Measurements from ENCODE around the gene CACNA2D3. TPM values are rescaled to one million over a fixed set of nuclear protein-coding genes. Genes with fewer than 3 reads are reported as not detected.

The CACNA2D3 gene
- polyA plus RNA-seq, 1 donor (not counting 4 experiments of a cell fraction or from before 2014, with no cell fraction given), result 0.08 TPM

GRCh38 chr3:54366007-54366750, 243.8 kb downstream of the CACNA2D3 start:
- H3K27me3 ChIP-seq (ENCODE audit: control insufficient read depth, extremely low read depth, insufficient read depth, low read length), result no peaks in the 10 kb centered on the region

GRCh38 chr3:54366839-54367238, 244.5 kb downstream of the CACNA2D3 start:
- H3K9ac ChIP-seq (ENCODE audit: control insufficient read depth, extremely low read depth, insufficient read depth, low read length), result no peak overlapping the region
- H3K79me2 ChIP-seq (ENCODE audit: control insufficient read depth, insufficient read depth, low read length), result no peaks in the 10 kb centered on the region
- H3K4me3 ChIP-seq (ENCODE audit: control insufficient read depth in 2 of 3, extremely low read depth in 1 of 3, insufficient read depth in 2 of 3, low read depth in 1 of 3, low read length in 3 of 3), result no peak overlapping the region
- no peak overlapping the region for H3K27ac ChIP-seq (ENCODE audit: control insufficient read depth, insufficient read depth, low read length)
- H3K36me3 ChIP-seq (ENCODE audit: control insufficient read depth in 2 of 2, extremely low read depth in 1 of 2, insufficient read depth in 2 of 2, low read length in 2 of 2), result no peaks in the 10 kb centered on the region
- H3K4me1 ChIP-seq (ENCODE audit: control insufficient read depth, extremely low read depth, insufficient read depth, low read length), result no peaks in the 10 kb centered on the region
- H3K9me3 ChIP-seq (ENCODE audit: control insufficient read depth, low read depth, low read length), result no peaks in the 10 kb centered on the region
- DNase-seq (ENCODE audit: low read depth, low spot score) (no peak), FAIRE-seq (no peak)
- H2AFZ ChIP-seq (ENCODE audit: control insufficient read depth, low read length), result no peak overlapping the region
- H3K9me1 ChIP-seq (ENCODE audit: control insufficient read depth, extremely low read depth, insufficient read depth, low read length), result no peaks in the 10 kb centered on the region
- H3K27me3 ChIP-seq (ENCODE audit: control insufficient read depth, extremely low read depth, insufficient read depth, low read length), result no peaks in the 10 kb centered on the region
- dilution Hi-C loops (cut with MboI; ENCODE audit: extremely low pct_ligation_motif_present, low sequenced_read_pairs), result no loop called here
- TF ChIP-seq CTCF (optimal IDR thresholded peaks at IDR 0.05 in 1 of 3, IDR thresholded peaks at IDR 0.05 in 1 of 3, conservative IDR thresholded peaks at IDR 0.05 in 1 of 3; ENCODE audit: extremely low read depth in 1 of 3, insufficient read depth in 2 of 3, low read length in 3 of 3), result no peak
- no peak overlapping the region for H3K4me2 ChIP-seq (ENCODE audit: control insufficient read depth, extremely low read depth, insufficient read depth, low read depth, low read length)
- H4K20me1 ChIP-seq (ENCODE audit: control insufficient read depth, extremely low read depth, insufficient read depth, low read length), result no peaks in the 10 kb centered on the region

More at GRCh38 chr3:54366007-54366750, 243.8 kb downstream of the CACNA2D3 start:
- Histone ChIP-seq H3K9ac (ENCODE audit: control insufficient read depth, extremely low read depth, insufficient read depth, low read length) (no peak overlapping the region), H3K9me3 (ENCODE audit: control insufficient read depth, low read depth, low read length) (no peaks in the 10 kb centered on the region), H2AFZ (ENCODE audit: control insufficient read depth, low read length) (no peak overlapping the region), H4K20me1 (ENCODE audit: control insufficient read depth, extremely low read depth, insufficient read depth, low read length) (no peaks in the 10 kb centered on the region), H3K4me2 (ENCODE audit: control insufficient read depth, extremely low read depth, insufficient read depth, low read depth, low read length) (no peak overlapping the region), H3K9me1 (ENCODE audit: control insufficient read depth, extremely low read depth, insufficient read depth, low read length) (no peaks in the 10 kb centered on the region), H3K4me3 (ENCODE audit: control insufficient read depth in 2 of 3, extremely low read depth in 1 of 3, insufficient read depth in 2 of 3, low read depth in 1 of 3, low read length in 3 of 3) (no peak overlapping the region), H3K4me1 (ENCODE audit: control insufficient read depth, extremely low read depth, insufficient read depth, low read length) (no peaks in the 10 kb centered on the region), H3K79me2 (ENCODE audit: control insufficient read depth, insufficient read depth, low read length) (no peaks in the 10 kb centered on the region), H3K36me3 (ENCODE audit: control insufficient read depth in 2 of 2, extremely low read depth in 1 of 2, insufficient read depth in 2 of 2, low read length in 2 of 2) (no peaks in the 10 kb centered on the region), H3K27ac (ENCODE audit: control insufficient read depth, insufficient read depth, low read length) (no peak overlapping the region)
- no peak for TF ChIP-seq CTCF (optimal IDR thresholded peaks at IDR 0.05 in 1 of 3, IDR thresholded peaks at IDR 0.05 in 1 of 3, conservative IDR thresholded peaks at IDR 0.05 in 1 of 3; ENCODE audit: extremely low read depth in 1 of 3, insufficient read depth in 2 of 3, low read length in 3 of 3)
- no peak for TF ChIP-seq EZH2 (IDR thresholded peaks at IDR 0.05; ENCODE audit: low read length)
- no peak for DNase-seq (ENCODE audit: low read depth, low spot score)
- dilution Hi-C loops (cut with MboI; ENCODE audit: extremely low pct_ligation_motif_present, low sequenced_read_pairs), result no loop called here
- no peak for FAIRE-seq
